Peyer's patch (tissue), 4 donors: ENCODE results near the gene S100A12. TPM values are rescaled to one million over a fixed set of nuclear protein-coding genes. Genes with fewer than 3 reads are reported as not detected.

Experiments used
- DNase-seq, 3 donors: peaks; one replicate each; pipeline ENCODE4 v3.0.0-alpha.2; 2017 to 2019
- H3K27ac ChIP-seq, 4 donors: fragments of 200-600 bp; sonication (generic); one replicate each; pipeline ENCODE4 v1.5.1; 2016 to 2019
- H3K27me3 ChIP-seq, 2 donors: fragments of 200-600 bp; sonication (generic); one replicate each; pipeline ENCODE4 v1.5.1; 2019
- H3K36me3 ChIP-seq, 3 donors: fragments of 200-600 bp; sonication (generic); one replicate each; pipeline ENCODE4 v1.5.1; 2016 to 2019
- H3K4me1 ChIP-seq, 4 donors: fragments of 200-600 bp; sonication (generic); one replicate each; pipeline ENCODE4 v1.5.1; 2016 to 2019
- H3K4me3 ChIP-seq, 4 donors: fragments of 200-600 bp; sonication (generic); 1 replicate in 3 of 4; 2 replicates in 1 of 4; pipeline ENCODE4 v1.5.1; 2016 to 2019; ENCODE audit warnings: mild to moderate bottlenecking in 1 of 4
- H3K9me3 ChIP-seq, 4 donors: fragments of 200-600 bp; sonication (generic); one replicate each; pipeline ENCODE4 v1.5.1; 2016 to 2019; ENCODE audit warnings: mild to moderate bottlenecking in 1 of 4
- POLR2A ChIP-seq, 2 donors: fragments of 450-650 bp; IDR thresholded peaks; one replicate each; pipeline ENCODE4 v1.5.1; 2017; ENCODE audit warnings: antibody characterized with exemption in 2 of 2, mild to moderate bottlenecking in 2 of 2, moderate library complexity in 2 of 2
- total RNA-seq, 4 donors: library from RNA; depleted of rRNA; stranded (reverse); fragments of >200 nt; gene quantifications; one replicate each; pipeline ENCODE4 v1.1.0, GENCODE V29; 2016
- TF ChIP-seq, protein P1 (sequence below), 6 experiments: fragments of 450-650 bp in 4 of 6; fragments of 200-600 bp in 2 of 6; sonication (generic) in 1 of 6; IDR thresholded peaks; one replicate each; pipeline ENCODE4 v1.5.1; 2017 to 2019; ENCODE audit warnings: antibody characterized with exemption in 6 of 6, mild to moderate bottlenecking in 3 of 6, moderate library complexity in 1 of 6

S100A12 gene
- total RNA-seq, 4 donors from 2014 or later: not detected

DNA sequence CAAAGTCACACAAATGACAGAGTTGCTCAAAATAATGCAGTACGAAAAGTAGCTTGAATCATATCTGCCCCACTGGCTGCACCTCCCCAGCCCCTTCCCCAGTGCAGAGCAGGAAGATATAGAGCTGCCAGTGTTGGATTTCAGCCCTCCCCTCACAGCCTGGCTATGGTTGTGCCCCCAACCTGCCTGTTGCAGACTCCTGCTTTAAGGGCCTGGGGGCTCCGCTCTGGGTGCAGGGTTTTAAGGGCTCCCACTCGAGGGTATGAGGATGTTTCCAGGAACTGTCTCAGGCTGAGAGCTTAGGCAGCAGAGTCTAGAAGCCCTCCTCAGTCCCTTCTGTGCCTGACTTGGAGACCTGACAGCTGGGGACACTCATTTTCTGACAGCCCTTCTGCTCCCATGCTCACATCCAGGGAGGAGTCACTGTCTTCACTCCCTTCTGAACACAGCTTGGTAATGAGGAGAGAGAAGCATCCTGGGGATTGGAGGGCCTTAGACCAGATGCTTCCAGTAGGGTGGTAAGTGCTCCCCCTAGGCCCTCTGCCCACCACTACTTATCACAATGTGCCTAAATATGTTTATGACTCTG lies 13.1 kb downstream of the S100A12 start:
- Histone ChIP-seq H3K27ac (no peak overlapping the region), H3K4me3 (no peak overlapping the region), H3K4me1 (no peaks in the 10 kb centered on the region), H3K9me3 (no peaks in the 10 kb centered on the region), H3K27me3 (no peaks in the 10 kb centered on the region), H3K36me3 (no peaks in the 10 kb centered on the region)
- no peak for DNase-seq
- TF ChIP-seq, protein P1, sequence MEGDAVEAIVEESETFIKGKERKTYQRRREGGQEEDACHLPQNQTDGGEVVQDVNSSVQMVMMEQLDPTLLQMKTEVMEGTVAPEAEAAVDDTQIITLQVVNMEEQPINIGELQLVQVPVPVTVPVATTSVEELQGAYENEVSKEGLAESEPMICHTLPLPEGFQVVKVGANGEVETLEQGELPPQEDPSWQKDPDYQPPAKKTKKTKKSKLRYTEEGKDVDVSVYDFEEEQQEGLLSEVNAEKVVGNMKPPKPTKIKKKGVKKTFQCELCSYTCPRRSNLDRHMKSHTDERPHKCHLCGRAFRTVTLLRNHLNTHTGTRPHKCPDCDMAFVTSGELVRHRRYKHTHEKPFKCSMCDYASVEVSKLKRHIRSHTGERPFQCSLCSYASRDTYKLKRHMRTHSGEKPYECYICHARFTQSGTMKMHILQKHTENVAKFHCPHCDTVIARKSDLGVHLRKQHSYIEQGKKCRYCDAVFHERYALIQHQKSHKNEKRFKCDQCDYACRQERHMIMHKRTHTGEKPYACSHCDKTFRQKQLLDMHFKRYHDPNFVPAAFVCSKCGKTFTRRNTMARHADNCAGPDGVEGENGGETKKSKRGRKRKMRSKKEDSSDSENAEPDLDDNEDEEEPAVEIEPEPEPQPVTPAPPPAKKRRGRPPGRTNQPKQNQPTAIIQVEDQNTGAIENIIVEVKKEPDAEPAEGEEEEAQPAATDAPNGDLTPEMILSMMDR (IDR thresholded peaks at IDR 0.05): no peak
- TF ChIP-seq POLR2A (IDR thresholded peaks at IDR 0.05): no peak

DNA sequence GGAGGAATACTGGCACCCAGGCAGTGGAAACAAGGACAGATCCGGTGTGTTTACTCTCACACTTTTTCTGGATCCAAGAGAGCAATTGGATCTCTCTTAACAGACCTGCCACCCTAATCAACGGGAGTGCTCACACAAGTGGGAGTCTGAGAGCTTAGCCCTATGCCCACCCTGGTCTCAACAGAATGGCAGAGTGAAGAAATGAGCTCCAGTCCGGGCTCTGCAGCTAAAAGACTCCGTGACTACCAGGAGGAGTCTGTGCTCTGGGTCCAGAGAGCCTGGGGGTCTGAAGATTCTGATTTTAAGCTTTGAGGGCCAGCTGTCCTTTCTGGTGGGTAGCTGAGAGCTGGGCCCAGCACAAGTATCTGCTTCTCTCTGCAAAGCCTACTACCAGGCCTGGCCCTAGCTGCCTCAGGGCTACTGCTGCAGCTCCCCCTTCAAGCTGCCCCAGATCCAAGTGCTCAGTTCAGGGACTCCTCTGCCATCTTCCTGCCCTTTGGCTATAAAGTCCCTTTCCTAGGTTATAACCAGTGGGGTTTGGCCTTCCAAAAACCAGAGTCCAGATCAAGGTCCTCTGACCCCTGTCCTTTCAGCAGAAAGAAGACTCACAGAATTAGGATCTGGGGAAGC lies 13.8 kb downstream of the S100A12 start:
- DNase-seq: no peak
- Histone ChIP-seq H3K27me3 (no peaks in the 10 kb centered on the region), H3K4me3 (no peak overlapping the region), H3K27ac (no peak overlapping the region), H3K9me3 (no peaks in the 10 kb centered on the region), H3K36me3 (no peaks in the 10 kb centered on the region), H3K4me1 (no peaks in the 10 kb centered on the region)
- TF ChIP-seq POLR2A (IDR thresholded peaks at IDR 0.05): no peak
- TF ChIP-seq, protein P1 (IDR thresholded peaks at IDR 0.05): no peak

DNA sequence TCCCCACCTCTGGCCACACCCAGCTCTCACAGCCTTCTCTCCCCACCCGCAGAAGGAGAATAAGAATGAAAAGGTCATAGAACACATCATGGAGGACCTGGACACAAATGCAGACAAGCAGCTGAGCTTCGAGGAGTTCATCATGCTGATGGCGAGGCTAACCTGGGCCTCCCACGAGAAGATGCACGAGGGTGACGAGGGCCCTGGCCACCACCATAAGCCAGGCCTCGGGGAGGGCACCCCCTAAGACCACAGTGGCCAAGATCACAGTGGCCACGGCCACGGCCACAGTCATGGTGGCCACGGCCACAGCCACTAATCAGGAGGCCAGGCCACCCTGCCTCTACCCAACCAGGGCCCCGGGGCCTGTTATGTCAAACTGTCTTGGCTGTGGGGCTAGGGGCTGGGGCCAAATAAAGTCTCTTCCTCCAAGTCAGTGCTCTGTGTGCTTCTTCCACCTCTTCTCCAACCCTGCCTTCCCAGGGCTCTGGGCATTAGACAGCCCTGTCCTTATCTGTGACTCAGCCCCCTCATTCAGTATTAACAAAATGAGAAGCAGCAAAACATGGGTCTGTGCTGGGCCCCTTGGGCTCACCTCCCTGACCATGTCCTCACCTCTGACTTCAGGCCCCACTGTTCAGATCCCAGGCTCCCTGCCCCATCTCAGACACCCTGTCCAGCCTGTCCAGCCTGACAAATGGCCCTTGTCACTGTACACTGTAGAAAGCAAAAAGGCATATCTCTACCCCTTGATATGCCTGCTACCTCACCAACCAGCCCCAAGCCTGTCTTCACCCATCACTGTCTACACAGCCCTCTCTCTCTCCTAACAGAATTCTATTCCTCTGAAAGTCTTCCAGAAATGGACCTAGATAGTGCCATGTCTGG lies 14.6 kb downstream of the S100A12 start:
- DNase-seq: no peak
- no peak for TF ChIP-seq POLR2A (IDR thresholded peaks at IDR 0.05)
- TF ChIP-seq, protein P1 (IDR thresholded peaks at IDR 0.05): no peak
- no peaks in the 10 kb centered on the region for H3K27me3 ChIP-seq
- H3K9me3 ChIP-seq: no peaks in the 10 kb centered on the region
- no peaks in the 10 kb centered on the region for H3K36me3 ChIP-seq
- H3K27ac ChIP-seq: no peak overlapping the region
- H3K4me1 ChIP-seq: no peaks in the 10 kb centered on the region
- H3K4me3 ChIP-seq: no peak overlapping the region

DNA sequence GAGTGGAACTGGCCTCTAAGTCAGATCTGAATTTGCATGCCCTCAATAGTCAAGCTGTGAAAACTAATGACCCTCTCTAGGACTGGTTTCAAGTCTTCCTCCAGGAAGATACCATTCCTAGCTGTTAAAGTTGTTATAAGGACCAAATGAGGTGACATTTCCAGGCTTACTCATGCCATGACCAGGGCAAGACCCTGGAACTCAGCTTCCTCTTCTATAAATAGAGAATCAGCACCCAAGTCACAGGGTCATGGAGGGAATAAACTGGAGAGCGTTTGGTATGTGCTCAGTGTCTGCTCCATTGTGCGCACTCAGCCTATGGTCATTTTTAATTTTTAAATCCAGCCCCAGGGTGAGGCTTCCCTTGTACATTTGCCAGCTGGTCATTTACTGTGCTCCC lies 15.2 kb downstream of the S100A12 start:
- Histone ChIP-seq H3K27ac (no peak overlapping the region), H3K4me3 (no peak overlapping the region), H3K4me1 (no peaks in the 10 kb centered on the region), H3K36me3 (no peaks in the 10 kb centered on the region), H3K9me3 (no peaks in the 10 kb centered on the region), H3K27me3 (no peaks in the 10 kb centered on the region)
- no peak for DNase-seq
- TF ChIP-seq POLR2A (IDR thresholded peaks at IDR 0.05): no peak
- TF ChIP-seq, protein P1 (IDR thresholded peaks at IDR 0.05): no peak

DNA sequence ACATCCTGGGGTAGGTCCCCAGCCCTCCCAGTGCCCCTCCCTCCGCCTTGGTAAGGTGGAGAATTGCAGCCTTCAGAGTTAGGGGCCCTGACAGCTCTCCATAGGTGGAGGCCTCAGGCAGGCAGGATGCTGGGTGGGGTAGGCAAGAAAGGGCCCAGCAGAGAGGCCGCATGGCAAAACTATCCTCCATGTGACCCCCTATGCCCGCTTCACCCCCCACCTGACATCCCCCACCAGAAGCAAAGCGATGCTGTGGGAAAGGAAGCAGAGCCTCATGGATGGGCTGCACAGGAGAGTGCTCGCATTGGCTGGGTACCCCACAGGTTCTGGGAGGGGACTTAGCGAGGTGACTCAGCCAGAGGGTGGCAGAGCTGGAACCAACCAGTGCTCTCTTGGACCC lies 16.2 kb downstream of the S100A12 start:
- H3K4me1 ChIP-seq: no peaks in the 10 kb centered on the region
- TF ChIP-seq POLR2A (IDR thresholded peaks at IDR 0.05): no peak
- TF ChIP-seq, protein P1 (IDR thresholded peaks at IDR 0.05): no peak
- no peak for DNase-seq
- no peak overlapping the region for H3K4me3 ChIP-seq
- no peaks in the 10 kb centered on the region for H3K9me3 ChIP-seq
- no peak overlapping the region for H3K27ac ChIP-seq
- no peaks in the 10 kb centered on the region for H3K36me3 ChIP-seq
- no peaks in the 10 kb centered on the region for H3K27me3 ChIP-seq
